ENCODE results near the gene KCNQ1.

KCNQ1 gene

GRCh38 chr11:2708151-2708581 lies 263.4 kb downstream of the KCNQ1 start:
- no peak for DNase-seq (ENCODE audit: insufficient read length)
- no peak for FAIRE-seq
- TF ChIP-seq TAF1 (IDR thresholded peaks at IDR 0.05; ENCODE audit: borderline replicate concordance, low read depth, low read length) (no peak), POLR2A (IDR thresholded peaks at IDR 0.05; ENCODE audit: low read depth, low read length) (no peak), POLR2AphosphoS5 (IDR thresholded peaks at IDR 0.05; ENCODE audit: low read depth, low read length) (no peak)

- no peak for DNase-seq (ENCODE audit: insufficient read length)
- FAIRE-seq, result no peak
- no peak for TF ChIP-seq POLR2AphosphoS5 (IDR thresholded peaks at IDR 0.05; ENCODE audit: low read depth, low read length)
- TF ChIP-seq TAF1 (IDR thresholded peaks at IDR 0.05; ENCODE audit: borderline replicate concordance, low read depth, low read length), result no peak
- TF ChIP-seq POLR2A (IDR thresholded peaks at IDR 0.05; ENCODE audit: low read depth, low read length), result no peak
Measured at GRCh38 chr11:2708757-2709281, 264.0 kb downstream of the KCNQ1 start.

- no peak for DNase-seq (ENCODE audit: insufficient read length)
- no peak for FAIRE-seq
Measured at GRCh38 chr11:2709429-2709828, 264.6 kb downstream of the KCNQ1 start.

GRCh38 chr11:2711161-2711560 lies 266.4 kb downstream of the KCNQ1 start:
- TF ChIP-seq TAF1 (IDR thresholded peaks at IDR 0.05; ENCODE audit: borderline replicate concordance, low read depth, low read length), result no peak
- no peak for TF ChIP-seq POLR2AphosphoS5 (IDR thresholded peaks at IDR 0.05; ENCODE audit: low read depth, low read length)
- DNase-seq (ENCODE audit: insufficient read length), result no peak
- no peak for FAIRE-seq

More at GRCh38 chr11:2709429-2709828, 264.6 kb downstream of the KCNQ1 start:
- TF ChIP-seq POLR2A (IDR thresholded peaks at IDR 0.05; ENCODE audit: low read depth, low read length), result no peak
- no peak for TF ChIP-seq POLR2AphosphoS5 (IDR thresholded peaks at IDR 0.05; ENCODE audit: low read depth, low read length)
- TF ChIP-seq TAF1 (IDR thresholded peaks at IDR 0.05; ENCODE audit: borderline replicate concordance, low read depth, low read length), result no peak

GRCh38 chr11:2713094-2713493 lies 268.3 kb downstream of the KCNQ1 start:
- FAIRE-seq (no peak), DNase-seq (ENCODE audit: insufficient read length) (no peak)
- TF ChIP-seq TAF1 (IDR thresholded peaks at IDR 0.05; ENCODE audit: borderline replicate concordance, low read depth, low read length), result no peak

GRCh38 chr11:2713661-2714462 lies 269.1 kb downstream of the KCNQ1 start:
- DNase-seq (ENCODE audit: insufficient read length), result no peak
- TF ChIP-seq POLR2AphosphoS5 (IDR thresholded peaks at IDR 0.05; ENCODE audit: low read depth, low read length) (no peak), POLR2A (IDR thresholded peaks at IDR 0.05; ENCODE audit: low read depth, low read length) (no peak), TAF1 (IDR thresholded peaks at IDR 0.05; ENCODE audit: borderline replicate concordance, low read depth, low read length) (no peak)
- FAIRE-seq, result no peak

GRCh38 chr11:2714463-2714800 lies 269.6 kb downstream of the KCNQ1 start:
- FAIRE-seq (no peak), DNase-seq (ENCODE audit: insufficient read length) (no peak)
- no peak for TF ChIP-seq TAF1 (IDR thresholded peaks at IDR 0.05; ENCODE audit: borderline replicate concordance, low read depth, low read length)
- no peak for TF ChIP-seq POLR2AphosphoS5 (IDR thresholded peaks at IDR 0.05; ENCODE audit: low read depth, low read length)
- TF ChIP-seq POLR2A (IDR thresholded peaks at IDR 0.05; ENCODE audit: low read depth, low read length), result no peak

GRCh38 chr11:2714871-2715270 lies 270.1 kb downstream of the KCNQ1 start:
- no peak for DNase-seq (ENCODE audit: insufficient read length)
- TF ChIP-seq TAF1 (IDR thresholded peaks at IDR 0.05; ENCODE audit: borderline replicate concordance, low read depth, low read length) (no peak), POLR2A (IDR thresholded peaks at IDR 0.05; ENCODE audit: low read depth, low read length) (no peak), POLR2AphosphoS5 (IDR thresholded peaks at IDR 0.05; ENCODE audit: low read depth, low read length) (no peak)
- FAIRE-seq, result no peak

GRCh38 chr11:2715716-2716350 lies 271.0 kb downstream of the KCNQ1 start:
- TF ChIP-seq POLR2AphosphoS5 (IDR thresholded peaks at IDR 0.05; ENCODE audit: low read depth, low read length) (no peak), POLR2A (IDR thresholded peaks at IDR 0.05; ENCODE audit: low read depth, low read length) (no peak), TAF1 (IDR thresholded peaks at IDR 0.05; ENCODE audit: borderline replicate concordance, low read depth, low read length) (no peak)
- DNase-seq (ENCODE audit: insufficient read length) (no peak), FAIRE-seq (no peak)

- TF ChIP-seq POLR2A (IDR thresholded peaks at IDR 0.05; ENCODE audit: low read depth, low read length), result no peak
- no peak for TF ChIP-seq TAF1 (IDR thresholded peaks at IDR 0.05; ENCODE audit: borderline replicate concordance, low read depth, low read length)
- no peak for TF ChIP-seq POLR2AphosphoS5 (IDR thresholded peaks at IDR 0.05; ENCODE audit: low read depth, low read length)
- FAIRE-seq (no peak), DNase-seq (ENCODE audit: insufficient read length) (no peak)
Measured at GRCh38 chr11:2716376-2717095, 271.7 kb downstream of the KCNQ1 start.

- DNase-seq (ENCODE audit: insufficient read length) (no peak), FAIRE-seq (no peak)
- no peak for TF ChIP-seq TAF1 (IDR thresholded peaks at IDR 0.05; ENCODE audit: borderline replicate concordance, low read depth, low read length)
- no peak for TF ChIP-seq POLR2A (IDR thresholded peaks at IDR 0.05; ENCODE audit: low read depth, low read length)
- no peak for TF ChIP-seq POLR2AphosphoS5 (IDR thresholded peaks at IDR 0.05; ENCODE audit: low read depth, low read length)
Measured at GRCh38 chr11:2717561-2718325, 272.9 kb downstream of the KCNQ1 start.

Data from GM12892 (cell line).